Trophoblast cell (in vitro differentiated cells and primary cell): Measurements from ENCODE around the gene LHX5.

Experiments
- DNase-seq, 2 donors: peaks; one replicate each; pipeline ENCODE4 v3.0.0-alpha.2; 2016
- H2AFZ ChIP-seq: 2 replicates; pipeline ENCODE4 v1.6.1; 2013; ENCODE audit warnings: low read length, moderate library complexity, mild to moderate bottlenecking; ENCODE audit not compliant: insufficient read depth, poor library complexity
- H2AK5ac ChIP-seq: 2 replicates; pipeline ENCODE4 v1.6.1; 2013; ENCODE audit warnings: mild to moderate bottlenecking, low read length
- H2BK120ac ChIP-seq: 2 replicates; pipeline ENCODE4 v1.6.1; 2013; ENCODE audit warnings: low read length, mild to moderate bottlenecking, moderate library complexity; ENCODE audit not compliant: insufficient read depth, poor library complexity
- H2BK12ac ChIP-seq: 2 replicates; pipeline ENCODE4 v1.6.1; 2013; ENCODE audit warnings: mild to moderate bottlenecking, low read length, moderate library complexity
- H2BK5ac ChIP-seq: 2 replicates; pipeline ENCODE4 v1.6.1; 2013; ENCODE audit warnings: low read length, low read depth, moderate library complexity, mild to moderate bottlenecking; ENCODE audit not compliant: poor library complexity
- H3K14ac ChIP-seq: 2 replicates; pipeline ENCODE4 v1.6.1; 2013; ENCODE audit warnings: mild to moderate bottlenecking, low read length
- H3K18ac ChIP-seq: 2 replicates; pipeline ENCODE4 v1.6.1; 2013; ENCODE audit warnings: mild to moderate bottlenecking, low read length
- H3K23ac ChIP-seq: 2 replicates; pipeline ENCODE4 v1.6.1; 2013; ENCODE audit warnings: low read length
- H3K27ac ChIP-seq: 2 replicates; pipeline ENCODE4 v1.5.1; 2013; ENCODE audit warnings: low read depth, mild to moderate bottlenecking, inconsistent platforms, low read length, moderate library complexity
- H3K27me3 ChIP-seq: 2 replicates; pipeline ENCODE4 v1.6.1; 2013; ENCODE audit warnings: inconsistent platforms, mild to moderate bottlenecking, low read length, moderate library complexity; ENCODE audit not compliant: insufficient read depth
- H3K36me3 ChIP-seq, 2 experiments: 1 replicate in 1 of 2; 2 replicates in 1 of 2; pipeline ENCODE4 v1.6.1; 2013; ENCODE audit warnings: low read length in 2 of 2, mild to moderate bottlenecking in 2 of 2, moderate library complexity in 1 of 2; ENCODE audit not compliant: insufficient read depth in 2 of 2, control insufficient read depth in 1 of 2
- H3K4ac ChIP-seq: 2 replicates; pipeline ENCODE4 v1.6.1; 2013; ENCODE audit warnings: low read depth, mild to moderate bottlenecking, low read length, moderate library complexity
- H3K4me1 ChIP-seq, 2 experiments: 1 replicate in 1 of 2; 2 replicates in 1 of 2; pipeline ENCODE4 v1.6.1; 2013; ENCODE audit warnings: low read length in 2 of 2, mild to moderate bottlenecking in 2 of 2, moderate library complexity in 1 of 2; ENCODE audit not compliant: insufficient read depth in 2 of 2, control insufficient read depth in 1 of 2
- H3K4me2 ChIP-seq: 2 replicates; pipeline ENCODE4 v1.6.1; 2013; ENCODE audit warnings: inconsistent platforms, mild to moderate bottlenecking, low read length, moderate library complexity
- H3K4me3 ChIP-seq: 2 replicates; pipeline ENCODE4 v1.5.1; 2013; ENCODE audit warnings: mild to moderate bottlenecking, low read depth, low read length, inconsistent platforms
- H3K79me1 ChIP-seq: one replicate; pipeline ENCODE4 v1.6.1; 2013; ENCODE audit warnings: low read length
- H3K79me2 ChIP-seq: 2 replicates; pipeline ENCODE4 v1.6.1; 2013; ENCODE audit warnings: low read length, mild to moderate bottlenecking; ENCODE audit not compliant: control insufficient read depth, insufficient read depth, poor library complexity
- H3K9ac ChIP-seq: 2 replicates; pipeline ENCODE4 v1.6.1; 2013; ENCODE audit warnings: mild to moderate bottlenecking, low read length
- H3K9me3 ChIP-seq: 2 replicates; pipeline ENCODE4 v1.6.1; 2013; ENCODE audit warnings: low read depth, mild to moderate bottlenecking, control low read depth, inconsistent platforms, low read length; ENCODE audit not compliant: insufficient read depth
- H4K12ac ChIP-seq: 2 replicates; pipeline ENCODE4 v1.6.1; 2013; ENCODE audit warnings: low read depth, mild to moderate bottlenecking, low read length, moderate library complexity
- H4K8ac ChIP-seq: 2 replicates; pipeline ENCODE4 v1.6.1; 2013; ENCODE audit warnings: low read depth, mild to moderate bottlenecking, low read length, moderate library complexity
- H4K91ac ChIP-seq: one replicate; pipeline ENCODE4 v1.6.1; 2013; ENCODE audit warnings: low read depth, mild to moderate bottlenecking, low read length, moderate library complexity
- WGBS: extraction: QIAGEN DNeasy Blood & Tissue Kit; methylation state at CpG from one replicate; pipeline ENCODE4 v1.1.7; 2013; ENCODE audit warnings: missing lambda C conversion rate; ENCODE audit not compliant: insufficient read length, insufficient coverage; ENCODE audit errors: extremely low coverage; 5-methylcytosine and 5-hydroxymethylcytosine counted together

LHX5 gene

DNA sequence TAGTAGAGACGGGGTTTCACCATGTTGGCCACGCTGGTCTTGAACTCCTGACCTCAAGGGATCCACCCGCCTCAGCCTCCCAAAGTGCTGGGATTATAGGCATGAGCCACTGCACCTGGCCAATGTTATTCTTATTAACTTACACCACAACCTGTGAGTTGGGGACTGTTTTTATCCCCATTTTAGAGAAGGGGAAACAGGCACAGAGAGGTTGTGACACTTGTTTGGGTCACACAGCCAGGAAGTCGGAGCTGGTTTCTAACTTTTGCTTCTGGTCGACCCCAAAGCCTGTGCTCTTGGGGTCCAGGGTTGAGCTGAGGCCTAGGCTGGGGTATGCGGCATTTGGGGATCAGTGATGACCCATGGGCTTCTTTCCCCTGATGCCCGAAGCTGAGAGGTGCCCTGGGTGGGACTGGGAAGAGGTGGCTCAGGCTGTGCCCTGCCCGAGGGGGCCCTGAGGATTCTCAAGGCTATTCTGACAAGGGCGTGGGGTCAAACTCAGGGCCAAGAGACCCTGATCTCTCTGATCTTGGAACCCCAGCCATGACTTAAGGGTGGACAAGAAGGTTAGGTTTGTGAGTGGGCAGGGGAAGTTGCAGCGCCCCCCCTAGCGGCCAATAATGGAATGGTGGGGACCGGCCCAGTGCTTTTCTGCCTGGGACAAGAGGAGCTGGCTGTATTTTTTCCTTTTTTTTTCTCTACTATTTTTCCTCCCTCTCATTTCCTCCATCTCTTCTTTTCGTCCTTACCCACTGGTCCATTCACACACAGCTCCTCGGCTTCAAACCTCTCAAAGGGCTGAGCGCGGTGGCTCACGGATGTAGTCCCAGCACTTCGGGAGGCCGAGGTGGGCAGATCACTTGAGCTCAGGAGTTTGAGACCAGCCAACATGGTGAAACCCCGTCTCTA, 46.5 kb downstream of the LHX5 start:
- no peak overlapping the region for H3K18ac ChIP-seq
- peaks cover under 1% of the 10 kb centered on the region for H3K27me3 ChIP-seq
- no peak overlapping the region for H2BK120ac ChIP-seq
- no peak overlapping the region for H4K91ac ChIP-seq
- no peak overlapping the region for H3K9ac ChIP-seq
- no peaks in the 10 kb centered on the region for H3K36me3 ChIP-seq
- H3K4me3 ChIP-seq = no peak overlapping the region
- H3K23ac ChIP-seq = no peak overlapping the region
- H2AK5ac ChIP-seq = no peak overlapping the region
- H4K12ac ChIP-seq = no peak overlapping the region
- DNase-seq = peak; percentile 33 to 64
- peaks cover 3% of the 10 kb centered on the region for H3K79me2 ChIP-seq
- H3K4me1 ChIP-seq = peaks cover 7 to 10% of the 10 kb centered on the region in 2 experiments
- H3K79me1 ChIP-seq = peaks cover 4% of the 10 kb centered on the region
- H3K9me3 ChIP-seq = peaks cover 5% of the 10 kb centered on the region
- H4K8ac ChIP-seq = peak overlapping the region; percentile 23
- H2BK5ac ChIP-seq = no peak overlapping the region
- H3K4me2 ChIP-seq = no peak overlapping the region
- H3K14ac ChIP-seq = no peak overlapping the region
- no peak overlapping the region for H2BK12ac ChIP-seq
- 100% methylated on average over 1 of the region's 20 CpGs for whole genome bisulfite sequencing
- no peak overlapping the region for H3K27ac ChIP-seq
- no peak overlapping the region for H2AFZ ChIP-seq
- no peak overlapping the region for H3K4ac ChIP-seq

DNA sequence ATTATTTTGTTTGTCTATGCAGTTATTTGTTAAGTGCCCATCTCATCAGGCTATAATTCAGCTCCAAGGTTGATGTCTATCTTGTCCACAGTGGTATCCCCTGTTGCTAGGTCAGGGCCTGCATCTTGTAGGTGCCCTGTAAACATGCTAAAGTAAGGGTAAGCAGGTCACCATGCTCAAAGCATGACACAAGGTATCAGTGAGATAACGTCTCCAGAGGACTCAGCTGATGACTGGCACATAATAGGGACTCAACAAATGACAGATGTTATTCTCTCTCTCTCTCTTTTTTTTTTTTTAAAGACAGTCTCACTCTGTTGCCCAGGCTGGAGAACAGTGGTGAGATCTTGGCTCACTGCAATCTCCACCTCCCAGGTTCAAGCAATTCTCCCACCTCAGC, 47.2 kb downstream of the LHX5 start:
- peaks cover 5% of the 10 kb centered on the region for H3K9me3 ChIP-seq

DNA sequence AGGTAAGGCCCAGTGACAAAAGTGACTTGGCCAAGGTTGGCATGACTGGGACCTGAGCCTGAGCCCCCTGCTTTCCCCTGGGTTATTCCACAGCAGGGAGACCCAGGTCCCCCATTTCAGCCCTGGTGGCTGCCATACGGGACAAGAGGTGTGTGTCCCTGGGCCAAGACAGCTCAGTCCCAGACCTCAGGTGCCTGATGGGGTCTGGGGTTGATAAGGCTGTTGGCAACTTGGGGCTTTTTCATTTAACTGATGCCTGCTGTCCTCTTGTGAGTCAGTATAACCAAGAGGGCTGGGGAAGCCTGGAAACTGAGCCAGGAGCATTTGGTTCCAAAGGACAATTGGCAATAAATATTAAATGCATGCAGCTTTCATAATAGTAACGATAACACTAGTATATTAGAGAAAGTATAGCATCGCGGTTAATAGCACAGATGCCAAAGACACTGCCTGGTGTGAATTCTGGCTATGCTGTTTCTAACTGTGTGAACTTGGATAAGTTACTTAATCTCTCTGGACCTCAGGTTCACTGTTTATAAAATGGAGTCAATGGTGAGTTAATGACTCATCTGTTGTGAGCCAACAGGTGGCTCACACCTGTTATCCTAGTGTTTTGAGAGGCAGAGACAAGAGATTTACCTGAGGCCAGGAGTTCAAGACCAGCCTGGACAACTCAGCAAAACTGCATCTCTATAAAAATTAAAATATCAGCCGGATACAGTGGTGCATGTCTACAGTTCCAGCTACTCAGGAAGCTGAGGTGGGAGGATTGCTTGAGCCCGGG, 48.6 kb downstream of the LHX5 start:
- no peak for DNase-seq
- Histone ChIP-seq H2AK5ac (no peak overlapping the region), H3K9me3 (no peaks in the 10 kb centered on the region), H3K4me2 (peak overlapping the region; percentile 53), H3K4me3 (peak overlapping the region; percentile 58), H2BK12ac (peak overlapping the region; percentile 21), H2BK120ac (peak overlapping the region; percentile 39), H3K4ac (no peak overlapping the region), H4K91ac (peak overlapping the region; percentile 74), H3K27ac (no peak overlapping the region), H3K14ac (peak overlapping the region; percentile 57), H4K8ac (peak overlapping the region; percentile 92), H2AFZ (no peak overlapping the region), H3K79me2 (peaks cover 3% of the 10 kb centered on the region), H3K4me1 (peaks cover 7 to 10% of the 10 kb centered on the region in 2 experiments), H3K18ac (no peak overlapping the region), H3K36me3 (no peaks in the 10 kb centered on the region), H4K12ac (peak overlapping the region; percentile 57), H3K9ac (peak overlapping the region; percentile 62), H2BK5ac (no peak overlapping the region), H3K23ac (no peak overlapping the region), H3K79me1 (peaks cover 4% of the 10 kb centered on the region), H3K27me3 (no peaks in the 10 kb centered on the region)
- WGBS = no CpG with 5 or more reads among the region's 6 CpGs

More for the DNA sequence above, 47.2 kb downstream of the LHX5 start:
- no peak overlapping the region for H4K8ac ChIP-seq
- H4K91ac ChIP-seq = no peak overlapping the region
- no CpG with 5 or more reads among the region's 1 CpG for WGBS
- no peak overlapping the region for H3K4ac ChIP-seq
- no peak overlapping the region for H4K12ac ChIP-seq
- DNase-seq = no peak
- H3K9ac ChIP-seq = no peak overlapping the region
- no peaks in the 10 kb centered on the region for H3K36me3 ChIP-seq
- H2BK12ac ChIP-seq = no peak overlapping the region
- no peak overlapping the region for H2BK5ac ChIP-seq
- H3K4me3 ChIP-seq = no peak overlapping the region
- H3K18ac ChIP-seq = no peak overlapping the region
- H3K14ac ChIP-seq = no peak overlapping the region
- no peak overlapping the region for H3K27ac ChIP-seq
- H3K79me1 ChIP-seq = peaks cover 4% of the 10 kb centered on the region
- H2AK5ac ChIP-seq = no peak overlapping the region
- no peak overlapping the region for H2AFZ ChIP-seq
- H3K4me1 ChIP-seq = peaks cover 7 to 10% of the 10 kb centered on the region in 2 experiments
- H2BK120ac ChIP-seq = no peak overlapping the region
- H3K23ac ChIP-seq = no peak overlapping the region
- no peak overlapping the region for H3K4me2 ChIP-seq
- no peaks in the 10 kb centered on the region for H3K27me3 ChIP-seq
- H3K79me2 ChIP-seq = peaks cover 3% of the 10 kb centered on the region

DNA sequence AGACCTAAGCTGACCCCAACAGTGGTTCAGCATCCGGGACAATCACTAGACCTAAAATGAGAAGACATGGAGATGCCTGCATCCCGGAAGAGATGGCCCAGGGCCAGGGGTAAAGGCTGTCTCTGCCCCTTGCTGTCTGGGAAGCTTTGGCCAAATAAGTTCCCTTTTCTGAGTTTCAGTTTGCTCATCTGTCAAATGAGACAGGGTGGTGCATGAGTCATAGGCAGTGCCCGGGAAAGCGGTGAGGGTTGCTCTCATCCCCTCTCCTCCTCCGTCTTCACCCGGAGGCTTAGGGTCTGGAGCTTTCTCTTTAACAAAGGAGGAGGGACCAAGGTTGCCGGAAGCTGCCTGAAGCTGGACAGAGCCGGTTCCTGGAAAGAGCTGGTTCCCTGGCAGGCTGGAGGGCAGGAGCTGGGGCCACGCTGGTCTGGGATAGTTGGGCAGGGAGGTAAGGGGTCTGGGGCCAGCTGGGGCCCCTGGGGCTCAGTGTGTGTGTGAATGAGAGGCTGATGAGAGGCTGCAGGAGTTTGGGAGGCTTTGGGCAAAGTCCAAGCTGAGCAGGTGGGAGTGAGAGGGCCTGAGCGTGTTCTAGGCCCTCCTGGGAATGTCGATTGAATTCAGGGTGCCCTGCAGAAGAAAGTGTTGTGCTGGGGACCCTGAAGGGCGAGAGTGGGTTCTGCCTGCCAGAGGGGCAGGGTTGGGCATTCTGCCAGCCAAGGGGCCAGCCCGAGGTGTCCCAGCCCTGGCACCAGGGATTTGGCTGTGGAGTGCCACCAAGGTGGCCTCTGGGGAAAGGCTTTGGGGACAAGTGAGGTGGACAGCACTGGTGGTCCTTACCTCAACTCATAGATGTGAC, 49.4 kb downstream of the LHX5 start, which contains the start of gene SDSL:
TSS of gene SDSL (plus strand) at position 351 of the 856 bp plus-strand sequence. CDS start 5,603 bp downstream, outside the sequence.
- H3K14ac ChIP-seq = peak within 1 kb of the TSS; percentile 57
- peak within 1 kb of the TSS; percentile 74 for H4K91ac ChIP-seq
- H3K36me3 ChIP-seq = no peaks in the 10 kb centered on the region
- H3K27me3 ChIP-seq = no peaks in the 10 kb centered on the region
- peak within 1 kb of the TSS; percentile 56 for H3K18ac ChIP-seq
- H3K4ac ChIP-seq = peak within 1 kb of the TSS; percentile 38
- H4K12ac ChIP-seq = peak within 1 kb of the TSS; percentile 57
- H3K4me3 ChIP-seq = peak within 1 kb of the TSS; percentile 58
- peak within 1 kb of the TSS; percentile 19 for H2AFZ ChIP-seq
- peak within 1 kb of the TSS; percentile 16 for H2AK5ac ChIP-seq
- peak; percentile 70 to 73 for DNase-seq
- H3K9me3 ChIP-seq = no peaks in the 10 kb centered on the region
- peak within 1 kb of the TSS; percentile 21 for H2BK12ac ChIP-seq
- H3K23ac ChIP-seq = no peak within 1 kb of the TSS
- peaks cover 3% of the 10 kb centered on the region for H3K79me2 ChIP-seq
- peak within 1 kb of the TSS; percentile 62 for H3K9ac ChIP-seq
- peak within 1 kb of the TSS; percentile 39 for H2BK120ac ChIP-seq
- peaks cover 4% of the 10 kb centered on the region for H3K79me1 ChIP-seq
- WGBS = no CpG with 5 or more reads among the region's 13 CpGs
- H3K27ac ChIP-seq = no peak within 1 kb of the TSS
- H4K8ac ChIP-seq = peak within 1 kb of the TSS; percentile 92
- peaks cover 7 to 10% of the 10 kb centered on the region in 2 experiments for H3K4me1 ChIP-seq
- no peak within 1 kb of the TSS for H2BK5ac ChIP-seq
- peak within 1 kb of the TSS; percentile 53 for H3K4me2 ChIP-seq
